Mononuclear cell (primary cell): ENCODE results near the gene RCAN1. TPM values are rescaled to one million over a fixed set of nuclear protein-coding genes. Genes with fewer than 3 reads are reported as not detected.

ENCODE experiments used
- H3K27me3 ChIP-seq: 2 replicates; pipeline ENCODE4 v1.6.0; 2011; ENCODE audit warnings: low read length, control low read depth; ENCODE audit not compliant: insufficient read depth
- H3K4me1 ChIP-seq: 2 replicates; pipeline ENCODE4 v1.5.1; 2011; ENCODE audit warnings: mild to moderate bottlenecking, low read length, control low read depth; ENCODE audit not compliant: insufficient read depth
- H3K4me3 ChIP-seq: 2 replicates; pipeline ENCODE4 v1.5.1; 2011; ENCODE audit warnings: mild to moderate bottlenecking, low read length, moderate library complexity
- H3K9me3 ChIP-seq: 2 replicates; pipeline ENCODE4 v1.5.1; 2011; ENCODE audit warnings: low read depth, mild to moderate bottlenecking, control low read depth, low read length
- total RNA-seq: library from RNA; depleted of rRNA; stranded (reverse); fragments of >200 nt; gene quantifications from one replicate; pipeline ENCODE4 v1.2.3, GENCODE V29; 2012

The RCAN1 gene
- total RNA-seq, 1 donor, result 6.2 TPM

DNA sequence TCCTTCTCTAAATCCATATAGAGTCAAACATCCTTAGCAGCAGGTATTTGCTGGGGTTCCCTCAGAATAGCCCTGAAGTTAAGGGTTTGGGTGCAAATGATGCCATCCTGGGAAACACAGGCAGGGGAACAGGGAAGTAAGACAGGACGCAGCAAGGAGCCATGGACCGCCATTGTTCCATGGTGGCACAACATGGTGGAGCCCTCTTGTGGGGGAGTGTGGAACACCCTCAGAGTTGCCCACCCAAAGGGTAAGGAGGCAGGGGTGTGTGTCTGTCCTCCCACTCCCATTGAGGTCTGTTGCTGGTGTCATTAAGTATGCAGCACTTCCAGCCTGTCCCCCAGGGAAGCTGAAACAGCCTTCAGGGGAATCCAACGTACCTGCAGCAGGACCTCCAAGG, 20.4 kb upstream of the RCAN1 start:
- no peak overlapping the region for H3K4me3 ChIP-seq
- peaks cover under 1% of the 10 kb centered on the region for H3K4me1 ChIP-seq
- H3K27me3 ChIP-seq, result no peaks in the 10 kb centered on the region
- H3K9me3 ChIP-seq, result no peaks in the 10 kb centered on the region

DNA sequence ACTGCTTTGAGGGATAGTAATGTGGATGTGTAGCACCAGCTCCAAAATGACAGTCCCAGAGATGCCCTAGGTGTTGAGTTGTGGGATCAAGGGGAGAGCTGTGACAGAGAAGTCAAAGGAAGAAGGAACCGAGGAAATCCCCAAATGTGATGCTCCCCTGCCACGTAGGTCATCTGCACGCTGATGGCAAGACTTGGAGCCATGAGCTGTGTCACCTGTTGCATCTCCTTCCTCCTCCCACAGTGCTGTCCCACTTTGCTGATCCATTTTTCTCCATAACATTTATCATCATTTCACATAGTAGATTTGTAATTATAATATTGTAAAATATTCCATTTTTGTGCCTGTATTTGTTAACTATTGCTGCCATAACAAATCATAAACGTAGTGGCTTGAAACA, 17.6 kb upstream of the RCAN1 start:
- Histone ChIP-seq H3K4me3 (no peak overlapping the region), H3K27me3 (no peaks in the 10 kb centered on the region), H3K4me1 (no peaks in the 10 kb centered on the region), H3K9me3 (no peaks in the 10 kb centered on the region)

DNA sequence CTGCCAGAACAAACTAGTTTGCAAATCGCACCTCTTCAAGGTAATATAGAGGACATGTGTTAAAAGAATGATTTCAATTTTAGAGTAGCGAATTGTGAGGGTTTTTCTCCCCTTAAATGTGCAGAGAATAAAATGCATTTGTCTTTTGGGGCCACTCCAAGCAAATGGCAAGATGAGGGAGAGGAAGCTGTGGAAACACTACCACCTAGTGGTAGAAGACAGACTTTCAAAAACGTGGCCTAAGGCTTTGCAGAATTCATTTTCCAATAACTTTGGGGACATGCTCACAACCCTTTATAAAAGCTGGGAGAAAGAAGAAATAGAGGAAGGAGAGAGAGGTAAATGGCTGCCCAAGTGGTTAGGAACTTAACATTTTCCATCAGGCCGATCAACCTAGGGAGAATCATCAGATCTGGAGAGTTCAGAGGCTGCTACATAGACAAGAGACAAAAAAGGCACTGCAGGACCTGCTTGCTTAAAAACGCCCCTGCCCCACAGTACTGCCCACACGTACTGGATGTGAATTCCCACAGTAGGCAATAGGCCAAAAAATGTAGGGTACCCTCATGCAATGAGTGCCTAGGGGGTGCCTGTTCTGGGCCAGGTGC, 15.7 kb upstream of the RCAN1 start:
- Histone ChIP-seq H3K9me3 (no peaks in the 10 kb centered on the region), H3K27me3 (peaks cover under 1% of the 10 kb centered on the region), H3K4me3 (no peak overlapping the region), H3K4me1 (no peaks in the 10 kb centered on the region)

- H3K4me3 ChIP-seq, result no peak overlapping the region
- no peaks in the 10 kb centered on the region for H3K9me3 ChIP-seq
- H3K4me1 ChIP-seq, result peaks cover 8% of the 10 kb centered on the region
- H3K27me3 ChIP-seq, result peaks cover 3% of the 10 kb centered on the region
These were observed 11.2 kb upstream of the RCAN1 start for GRCh38 chr21:34626131-34626530.

DNA sequence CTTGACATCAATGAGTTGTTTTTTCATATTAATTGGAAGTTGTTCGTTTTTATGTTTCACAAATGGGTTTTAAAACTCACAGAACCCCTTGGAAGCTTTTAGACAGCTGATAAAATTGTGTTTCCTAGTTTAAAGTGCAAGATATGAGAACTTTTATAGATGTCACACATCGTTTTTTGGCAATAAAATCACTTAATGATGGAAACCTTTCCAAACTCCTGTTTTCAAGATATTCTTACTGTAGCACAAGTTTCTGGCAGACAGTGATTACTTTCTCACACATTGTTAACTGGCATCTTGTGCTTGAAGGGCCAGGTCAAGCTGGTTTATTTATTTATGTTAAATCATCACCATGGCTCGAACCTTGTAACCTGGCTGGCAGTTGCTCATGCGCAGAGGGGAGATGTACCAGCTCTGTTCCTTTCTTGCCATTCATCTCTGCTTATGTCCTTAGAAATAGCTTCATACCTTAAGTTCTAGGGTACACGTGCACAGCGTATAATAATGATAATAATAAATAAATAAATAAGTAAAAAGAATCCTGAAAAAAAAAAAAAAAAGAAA, 10.2 kb upstream of the RCAN1 start:
- peaks cover 3% of the 10 kb centered on the region for H3K27me3 ChIP-seq

GRCh38 chr21:34623516-34623915, 8.6 kb upstream of the RCAN1 start:
- Histone ChIP-seq H3K4me1 (peaks cover 15% of the 10 kb centered on the region), H3K27me3 (peaks cover 3% of the 10 kb centered on the region), H3K9me3 (no peaks in the 10 kb centered on the region), H3K4me3 (no peak overlapping the region)

More for the DNA sequence above, 10.2 kb upstream of the RCAN1 start:
- Histone ChIP-seq H3K9me3 (no peaks in the 10 kb centered on the region), H3K4me3 (no peak overlapping the region), H3K4me1 (peaks cover 8% of the 10 kb centered on the region)

DNA sequence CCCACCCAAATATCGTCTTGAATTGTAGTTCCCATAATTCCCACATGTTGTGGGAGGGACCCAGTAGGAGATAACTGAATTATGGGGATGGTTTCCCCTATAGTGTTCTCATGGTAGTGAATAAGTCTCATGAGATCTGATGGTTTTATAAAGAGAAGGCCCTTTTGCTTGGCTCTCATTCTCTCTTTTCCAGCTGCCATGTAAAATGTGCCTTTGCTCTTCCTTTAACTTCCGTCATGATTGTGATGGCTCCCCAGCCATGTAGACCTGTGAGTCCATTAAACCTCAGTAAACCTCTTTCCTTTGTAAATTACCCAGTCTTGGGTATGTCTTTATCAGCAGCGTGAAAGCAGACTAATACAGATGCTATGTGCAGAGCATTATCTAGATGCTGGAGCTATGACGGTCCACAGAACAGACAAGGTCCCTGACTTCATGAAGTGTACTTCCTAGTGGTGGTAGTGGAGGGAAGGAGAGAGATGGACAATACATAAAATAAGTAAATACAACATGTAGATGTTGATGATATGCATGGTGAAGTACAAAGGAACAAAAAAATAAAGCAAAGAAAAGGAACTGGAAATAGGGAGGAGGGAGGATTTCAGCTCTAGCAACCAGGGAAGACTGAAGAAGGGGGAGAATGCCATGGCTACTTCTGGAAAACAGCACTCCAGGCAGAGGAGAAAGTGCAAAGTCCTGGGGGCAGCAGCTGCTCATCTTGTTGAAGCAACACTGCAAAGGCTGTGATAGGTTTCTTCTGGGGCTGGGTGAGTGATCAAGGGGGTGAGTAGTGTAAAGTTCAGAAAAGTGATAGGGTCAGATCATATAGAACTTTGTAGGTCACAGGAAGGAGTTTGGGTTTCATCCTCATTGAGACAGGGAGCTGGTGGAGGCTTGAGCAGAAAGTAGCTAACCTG, 6.8 kb upstream of the RCAN1 start:
- peaks cover 3% of the 10 kb centered on the region for H3K27me3 ChIP-seq
- peaks cover 21% of the 10 kb centered on the region for H3K4me1 ChIP-seq
- H3K4me3 ChIP-seq, result no peak overlapping the region
- H3K9me3 ChIP-seq, result no peaks in the 10 kb centered on the region

- Histone ChIP-seq H3K9me3 (no peaks in the 10 kb centered on the region), H3K4me3 (no peak overlapping the region), H3K4me1 (peaks cover 27% of the 10 kb centered on the region), H3K27me3 (no peaks in the 10 kb centered on the region)
These were observed 5.1 kb upstream of the RCAN1 start for GRCh38 chr21:34619841-34620665.

DNA sequence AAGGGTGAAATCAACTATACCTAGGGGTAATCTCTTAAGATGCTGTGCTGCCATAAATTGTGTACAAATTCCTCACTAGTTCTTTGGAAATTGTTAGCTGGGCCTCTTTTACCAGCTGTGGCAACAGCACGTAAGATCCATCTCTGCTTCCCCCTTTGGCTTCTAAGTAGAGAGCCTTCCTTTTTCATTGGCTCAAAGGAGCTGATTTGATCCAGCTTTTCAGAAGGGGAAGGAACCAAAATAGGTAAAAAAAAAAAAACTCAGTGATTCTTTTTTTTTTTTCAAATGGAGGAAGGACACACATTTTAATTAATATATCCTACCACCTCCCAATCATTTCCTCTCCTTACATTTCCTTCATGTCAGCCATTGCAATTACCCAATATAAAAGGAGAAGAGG, 4.0 kb upstream of the RCAN1 start:
- Histone ChIP-seq H3K4me3 (no peak overlapping the region), H3K4me1 (peaks cover 30% of the 10 kb centered on the region), H3K27me3 (no peaks in the 10 kb centered on the region), H3K9me3 (no peaks in the 10 kb centered on the region)

DNA sequence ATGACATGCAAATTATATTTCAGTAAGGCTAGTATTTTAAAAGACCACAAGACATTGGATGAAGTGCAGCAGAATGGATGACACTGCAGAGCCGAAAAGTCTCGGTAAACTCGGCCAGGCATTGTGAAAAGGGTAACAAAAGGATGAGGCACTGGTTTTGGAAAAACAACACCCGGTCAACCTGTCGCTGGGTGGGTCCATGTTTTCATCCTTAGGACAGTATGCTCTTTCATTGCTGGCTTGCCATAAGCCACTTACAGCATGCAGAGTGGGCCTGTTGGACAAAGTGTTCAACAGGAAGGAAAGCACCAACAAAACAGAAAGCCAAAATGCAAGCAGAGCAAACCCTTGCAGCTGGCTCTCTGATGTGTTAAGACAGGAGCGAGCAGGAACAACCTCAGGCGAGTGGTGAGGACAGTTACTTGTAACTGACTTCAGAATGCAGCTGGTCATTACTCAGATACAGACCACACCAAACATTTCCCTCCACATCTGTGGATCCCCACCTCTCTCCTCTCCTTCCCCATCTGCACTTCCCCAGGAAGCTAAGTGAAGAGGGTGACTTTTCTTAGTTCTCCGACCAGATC, 2.9 kb upstream of the RCAN1 start:
- no peaks in the 10 kb centered on the region for H3K27me3 ChIP-seq
- peaks cover 33% of the 10 kb centered on the region for H3K4me1 ChIP-seq
- H3K9me3 ChIP-seq, result no peaks in the 10 kb centered on the region
- no peak overlapping the region for H3K4me3 ChIP-seq

- peak overlapping the region; percentile 70 for H3K4me3 ChIP-seq
- H3K9me3 ChIP-seq, result no peaks in the 10 kb centered on the region
- no peaks in the 10 kb centered on the region for H3K27me3 ChIP-seq
- H3K4me1 ChIP-seq, result peaks cover 38% of the 10 kb centered on the region
These were observed 538 bp upstream of the RCAN1 start for GRCh38 chr21:34615487-34615814.

DNA sequence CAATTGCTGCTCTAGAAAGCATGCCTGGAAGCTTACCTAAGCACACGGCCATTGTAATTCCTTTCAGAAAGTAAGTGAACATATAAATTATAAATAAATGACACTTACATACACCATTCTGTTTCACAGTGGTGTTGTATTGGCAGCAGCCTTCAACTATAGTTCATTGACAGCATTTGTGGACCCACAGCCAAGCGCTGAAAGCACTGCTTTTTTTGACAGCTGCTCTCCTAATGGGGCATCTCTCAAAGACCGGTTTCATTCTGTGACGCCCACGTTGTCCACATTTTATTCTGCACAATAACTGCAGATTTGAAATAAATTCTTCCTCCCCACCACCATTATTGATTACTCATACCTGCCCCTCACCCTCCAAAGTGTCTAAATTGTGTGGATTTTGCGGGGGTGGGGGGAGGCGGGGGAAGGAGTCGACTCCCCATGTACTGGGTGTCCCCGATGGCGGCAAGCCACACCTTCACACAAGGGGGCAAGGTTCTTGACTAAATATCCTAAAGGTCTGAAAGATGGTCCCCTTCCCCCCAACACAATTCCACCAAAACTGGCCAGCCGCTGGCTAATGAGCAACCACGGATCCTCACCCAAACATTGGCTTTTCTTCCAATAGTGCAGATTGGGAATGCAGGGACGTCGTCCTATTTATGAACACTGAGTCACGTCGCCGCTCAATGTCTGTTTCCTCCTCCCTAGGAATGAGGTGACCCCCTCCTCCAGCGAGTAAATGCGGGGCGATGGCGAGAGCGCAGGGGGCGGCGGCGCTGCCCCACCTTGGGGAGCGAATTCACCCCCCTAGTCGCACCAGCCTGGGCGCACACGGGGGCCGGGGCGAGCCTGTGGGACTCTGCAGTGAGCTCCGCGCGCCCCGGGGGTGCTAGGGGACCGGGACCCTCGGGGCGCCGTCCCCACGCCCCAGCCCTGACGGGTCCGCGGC, 960 bp downstream of the RCAN1 start:
- H3K4me1 ChIP-seq, result peaks cover 34% of the 10 kb centered on the region

DNA sequence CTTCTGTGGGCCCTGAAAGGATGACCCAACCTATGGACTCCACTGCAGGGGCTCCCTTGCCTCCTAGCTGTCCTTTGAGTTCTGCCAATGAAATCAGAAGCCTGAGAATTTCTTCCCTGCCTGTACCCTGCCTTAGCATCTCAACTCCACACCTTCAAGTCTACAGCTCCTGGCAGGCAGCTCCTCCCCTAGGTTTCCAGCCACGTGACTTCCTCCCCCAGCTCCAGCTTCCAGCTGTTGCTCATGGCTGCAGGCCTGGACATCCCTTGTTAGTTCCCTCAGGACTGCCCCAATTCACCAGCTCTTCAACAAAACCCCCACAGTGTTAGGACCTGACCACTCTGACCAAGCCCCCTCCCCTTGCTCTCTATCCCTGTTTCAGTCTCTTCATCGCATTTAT, 2.4 kb downstream of the RCAN1 start:
- Histone ChIP-seq H3K9me3 (no peaks in the 10 kb centered on the region), H3K27me3 (no peaks in the 10 kb centered on the region), H3K4me1 (peaks cover 25% of the 10 kb centered on the region), H3K4me3 (no peak overlapping the region)

More for the DNA sequence above, 960 bp downstream of the RCAN1 start:
- Histone ChIP-seq H3K9me3 (no peaks in the 10 kb centered on the region), H3K4me3 (peak overlapping the region; percentile 70), H3K27me3 (no peaks in the 10 kb centered on the region)

DNA sequence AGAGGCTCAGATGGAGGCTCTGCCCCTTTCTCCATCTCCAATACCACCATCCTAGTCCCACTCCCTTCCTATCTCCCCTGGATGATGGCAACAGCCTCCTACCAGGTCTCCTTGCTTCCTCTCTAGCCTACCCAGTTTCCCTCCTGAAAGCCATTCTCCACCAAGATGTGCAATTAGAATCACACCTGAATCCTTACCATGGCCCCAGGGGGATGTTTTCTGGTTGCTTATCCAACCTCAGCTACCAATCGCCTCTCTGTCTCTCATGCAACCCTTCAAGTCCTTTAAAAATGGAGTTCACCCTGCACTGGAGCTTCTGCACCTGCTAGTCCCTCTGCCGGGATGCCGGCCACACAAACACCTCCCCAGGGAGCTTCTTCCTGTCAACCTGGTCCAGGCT, 2.9 kb downstream of the RCAN1 start:
- no peaks in the 10 kb centered on the region for H3K27me3 ChIP-seq
- H3K4me3 ChIP-seq, result no peak overlapping the region
- no peaks in the 10 kb centered on the region for H3K9me3 ChIP-seq
- peaks cover 25% of the 10 kb centered on the region for H3K4me1 ChIP-seq
